ENCODE results near the gene C2orf72.

- TF ChIP-seq EP300 (IDR thresholded peaks at IDR 0.05; ENCODE audit: borderline replicate concordance), result no peak
- no peak for TF ChIP-seq REST (IDR thresholded peaks at IDR 0.05; ENCODE audit: low read depth)
- TF ChIP-seq YY1 (IDR thresholded peaks at IDR 0.05; ENCODE audit: low read depth), result no peak
- no peak for TF ChIP-seq TAF1 (IDR thresholded peaks at IDR 0.05; ENCODE audit: low read depth)
- TF ChIP-seq MAX (IDR thresholded peaks at IDR 0.05), result no peak
- no peak for TF ChIP-seq FOXM1 (IDR thresholded peaks at IDR 0.05; ENCODE audit: borderline replicate concordance, low read depth)
- no peak for TF ChIP-seq EGR1 (IDR thresholded peaks at IDR 0.05)
- TF ChIP-seq NFIC (IDR thresholded peaks at IDR 0.05), result no peak
These were observed 9.6 kb downstream of the C2orf72 start for GRCh38 chr2:231046916-231047273.
